HepG2 (cell line): ENCODE data around the gene PEX5. TPM values are rescaled to one million over a fixed set of nuclear protein-coding genes. Genes with fewer than 3 reads are reported as not detected.
A peak's percentile ranks its signal among the peaks of the same experiment; 100 is the strongest.
"Not testable (repeated sequence)": the region's sequence is repeated elsewhere in the genome, so short reads cannot be mapped to it uniquely, and the experiment has no call there.

Experiments
- ATAC-seq: fragments of 200-7000 bp; cut with Tn5 transposase; 3 replicates; pipeline ENCODE4 v1.9.1; 2020; ENCODE audit warnings: mild to moderate bottlenecking, moderate library complexity
- BruUV-seq: library from RNA; stranded (reverse); fragments of 400-500 nt; replicated peaks from 2 replicates; lab custom pipeline; 2021; lab: Mats Ljungman, UMichigan
- CTCF ChIA-PET: fragments of 300-600 bp; formaldehyde crosslinking; extraction: SDS; loops from one replicate; lab custom pipeline; 2021; ENCODE audit warnings: low total read pairs, inconsistent platforms, low intra/inter-chr PET ratio; lab: Yijun Ruan, JAX
- POLR2A ChIA-PET: fragments of 350-600 bp; sonication (Branson Sonifier 250); formaldehyde crosslinking; loops from one replicate; lab custom pipeline; 2020; ENCODE audit warnings: antibody characterized with exemption, inconsistent platforms; lab: Yijun Ruan, JAX
- DNase-seq: peaks from one replicate; pipeline ENCODE4 v3.0.0-alpha.2; 2015; ENCODE audit warnings: low spot score
- FAIRE-seq: peaks from 3 replicates; lab custom pipeline; 2011; peaks lifted over from hg19 to GRCh38; lab: Jason Lieb, UNC
- H2AFZ ChIP-seq: one replicate; pipeline ENCODE4 v1.6.1; 2011; ENCODE audit warnings: low read length, inconsistent platforms
- H3K27ac ChIP-seq: fragments of 300-600 bp; 3 replicates; pipeline ENCODE4 v1.8.0; 2011; ENCODE audit warnings: mixed run types, mild to moderate bottlenecking, mixed read lengths, low read length, inconsistent platforms; ENCODE audit not compliant: insufficient read depth; ENCODE audit errors: extremely low read length
- H3K27me3 ChIP-seq, 2 experiments: fragments of 200-600 bp in 1 of 2; 2 replicates in 1 of 2; 3 replicates in 1 of 2; pipeline versions ENCODE4 v1.6.0 to v1.8.0; 2011; ENCODE audit warnings: low read length in 2 of 2, mild to moderate bottlenecking in 2 of 2, moderate library complexity in 2 of 2, inconsistent platforms in 1 of 2; ENCODE audit not compliant: insufficient read depth in 2 of 2, control insufficient read depth in 1 of 2
- H3K36me3 ChIP-seq, 2 experiments: fragments of 200-600 bp in 1 of 2; replicated peaks in 1 of 2; 2 replicates in 1 of 2; 3 replicates in 1 of 2; pipeline versions ENCODE4 v1.5.1 to v1.8.0; 2011; ENCODE audit warnings: low read length in 2 of 2, inconsistent platforms in 1 of 2; ENCODE audit not compliant: insufficient read depth in 2 of 2, control insufficient read depth in 1 of 2
- H3K4me1 ChIP-seq: 2 replicates; pipeline ENCODE4 v1.5.1; 2012; ENCODE audit warnings: low read length, inconsistent platforms; ENCODE audit not compliant: insufficient read depth
- H3K4me2 ChIP-seq: 2 replicates; pipeline ENCODE4 v1.6.0; 2011; ENCODE audit warnings: low read depth, low read length, inconsistent platforms
- H3K4me3 ChIP-seq, 3 experiments: fragments of 200-600 bp in 1 of 3; sonication (generic), shearing (Covaris generic) in 1 of 3; replicated peaks in 1 of 3; 2 replicates each; pipeline ENCODE4 v1.5.1; 2011 to 2016; ENCODE audit warnings: low read length in 3 of 3, inconsistent platforms in 2 of 3, low read depth in 2 of 3, mild to moderate bottlenecking in 2 of 3, control low read depth in 1 of 3, mixed read lengths in 1 of 3; ENCODE audit not compliant: insufficient read depth in 1 of 3
- H3K79me2 ChIP-seq: one replicate; pipeline ENCODE4 v1.6.1; 2011; ENCODE audit warnings: low read length, inconsistent platforms; ENCODE audit not compliant: insufficient read depth
- H3K9ac ChIP-seq: 2 replicates; pipeline ENCODE4 v1.6.0; 2011; ENCODE audit warnings: mild to moderate bottlenecking, low read depth, low read length, inconsistent platforms; ENCODE audit not compliant: insufficient read depth
- H3K9me3 ChIP-seq: 2 replicates; pipeline ENCODE4 v1.5.1; 2012; ENCODE audit warnings: mild to moderate bottlenecking, low read length
- H4K20me1 ChIP-seq: 2 replicates; pipeline ENCODE4 v1.6.0; 2011; ENCODE audit warnings: inconsistent platforms, mild to moderate bottlenecking, low read length, moderate library complexity; ENCODE audit not compliant: insufficient read depth
- AKAP8 ChIP-seq: sonication (generic); formaldehyde crosslinking; IDR thresholded peaks from 2 replicates; pipeline ENCODE4 v1.5.1; 2020; ENCODE audit warnings: mild to moderate bottlenecking, missing genetic modification reagents
- FOXM1 ChIP-seq: sonication (generic); formaldehyde crosslinking; IDR thresholded peaks from 2 replicates; pipeline ENCODE4 v1.5.0; 2020; ENCODE audit warnings: missing genetic modification reagents
- MAFF ChIP-seq: IDR thresholded peaks from 2 replicates; pipeline ENCODE4 v1.6.1; 2011; ENCODE audit warnings: low read depth, low read length, improper control_type of control experiment
- MTA1 ChIP-seq: sonication (generic); formaldehyde crosslinking; IDR thresholded peaks from 2 replicates; pipeline ENCODE4 v1.4.0; 2020; ENCODE audit warnings: missing genetic modification reagents, mild to moderate bottlenecking, borderline replicate concordance
- NFE2L2 ChIP-seq: fragments of 150-350 bp; IDR thresholded peaks from 2 replicates; pipeline ENCODE4 v1.6.1; 2014; ENCODE audit warnings: low read length
- NFKBIZ ChIP-seq: IDR thresholded peaks from 2 replicates; pipeline ENCODE4 v1.6.1; 2018; ENCODE audit warnings: missing genetic modification reagents, missing compliant biosample characterization
- PITX1 ChIP-seq: sonication (generic); formaldehyde crosslinking; IDR thresholded peaks from 2 replicates; pipeline ENCODE4 v1.5.1; 2020; ENCODE audit warnings: mild to moderate bottlenecking, missing genetic modification reagents
- TAF15 ChIP-seq: fragments of 200-400 bp; formaldehyde crosslinking; IDR thresholded peaks from one replicate; pipeline ENCODE4 v1.6.1; 2018; ENCODE audit warnings: mild to moderate bottlenecking, low read depth, low read length; ENCODE audit not compliant: poor library complexity, severe bottlenecking
- ZFY ChIP-seq: sonication (generic); formaldehyde crosslinking; IDR thresholded peaks from 2 replicates; pipeline ENCODE4 v1.4.0; 2020; ENCODE audit warnings: missing genetic modification reagents
- ZNF292 ChIP-seq: sonication (generic); formaldehyde crosslinking; IDR thresholded peaks from 2 replicates; pipeline ENCODE4 v1.8.1; 2022; ENCODE audit warnings: mild to moderate bottlenecking, low read depth, missing genetic modification reagents, borderline replicate concordance
- ZNF704 ChIP-seq: sonication (generic); formaldehyde crosslinking; IDR thresholded peaks from 2 replicates; pipeline ENCODE4 v1.8.1; 2023; ENCODE audit warnings: mild to moderate bottlenecking, inconsistent platforms, moderate library complexity, missing genetic modification reagents, borderline replicate concordance
- WGBS: methylation state at CpG from one replicate; pipeline ENCODE4 v1.1.6; 2017; ENCODE audit warnings: low lambda C conversion rate; 5-methylcytosine and 5-hydroxymethylcytosine counted together
- in situ Hi-C: cut with HindIII; loops from 2 replicates; pipeline ENCODE4 v1.10.0; 2017; ENCODE audit warnings: low pct_unique_long_range_greater_than_20kb; ENCODE audit not compliant: extremely low pct_ligation_motif_present
- intact Hi-C: fragments of 100-400 bp; cut with micrococcal nuclease; formaldehyde crosslinking; loops from one replicate; pipeline ENCODE4 v1.10.0; 2022; ENCODE audit not compliant: unreplicated experiment
- polyA plus RNA-seq, 8 experiments: library from polyadenylated mRNA; depleted of rRNA in 3 of 8; stranded (reverse) in 7 of 8; unstranded in 1 of 8; fragments of >200 nt; fragmentation: Illumina TruSeq in 4 of 8; extraction: Trizol in 4 of 8; gene quantifications; 2 replicates each; pipeline versions ENCODE4 v1.2.1 to v1.2.3, GENCODE V29; 2011 to 2016; ENCODE audit warnings: low read depth in 4 of 8, missing spikeins in 1 of 8, mixed read lengths in 1 of 8; ENCODE audit not compliant: insufficient read depth in 1 of 8
- total RNA-seq, 5 experiments: library from RNA; depleted of rRNA; stranded (reverse); fragments of >200 nt; fragmentation: Illumina TruSeq; extraction: Trizol; gene quantifications; 2 replicates each; pipeline ENCODE4 v1.2.3, GENCODE V29; 2016; ENCODE audit warnings: low read depth in 1 of 5
- TF ChIP-seq, protein P1 (sequence below): sonication (generic); formaldehyde crosslinking; IDR thresholded peaks from 2 replicates; pipeline ENCODE4 v1.8.0; 2022; ENCODE audit warnings: missing genetic modification reagents, low read depth, mild to moderate bottlenecking, borderline replicate concordance
- TF ChIP-seq, protein P2 (sequence below): sonication (generic); formaldehyde crosslinking; IDR thresholded peaks from 2 replicates; pipeline ENCODE4 v1.8.0; 2022; ENCODE audit warnings: missing genetic modification reagents, mild to moderate bottlenecking, borderline replicate concordance
- TF ChIP-seq, protein P3 (sequence below): sonication (generic); formaldehyde crosslinking; IDR thresholded peaks from 2 replicates; pipeline ENCODE4 v1.4.0; 2020; ENCODE audit warnings: missing genetic modification reagents, borderline replicate concordance

PEX5 gene
- total and polyA plus RNA-seq, 2 of the 13 experiments (the other 11 are each of a cell fraction or from before 2014, with no cell fraction given), result 16.4 to 29.0 TPM

- TF ChIP-seq NFKBIZ (CRISPR knock-in tag), result no peak
- TF ChIP-seq, protein P1, sequence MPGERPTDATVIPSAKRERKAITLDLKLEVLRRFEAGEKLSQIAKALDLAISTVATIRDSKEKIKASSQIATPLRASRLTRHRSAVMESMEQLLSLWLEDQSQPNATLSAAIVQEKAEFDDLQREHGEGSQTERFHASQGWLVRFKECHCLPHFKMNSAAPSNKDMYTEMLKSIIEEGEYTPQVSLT (CRISPR knock-in tag), result no peak
- TF ChIP-seq FOXM1 (CRISPR knock-in tag), result no peak
- peak; percentile 34; the same call in 1 of the 2 replicates for TF ChIP-seq MAFF
- peak; percentile 80 for TF ChIP-seq NFE2L2
- TF ChIP-seq, protein P2, sequence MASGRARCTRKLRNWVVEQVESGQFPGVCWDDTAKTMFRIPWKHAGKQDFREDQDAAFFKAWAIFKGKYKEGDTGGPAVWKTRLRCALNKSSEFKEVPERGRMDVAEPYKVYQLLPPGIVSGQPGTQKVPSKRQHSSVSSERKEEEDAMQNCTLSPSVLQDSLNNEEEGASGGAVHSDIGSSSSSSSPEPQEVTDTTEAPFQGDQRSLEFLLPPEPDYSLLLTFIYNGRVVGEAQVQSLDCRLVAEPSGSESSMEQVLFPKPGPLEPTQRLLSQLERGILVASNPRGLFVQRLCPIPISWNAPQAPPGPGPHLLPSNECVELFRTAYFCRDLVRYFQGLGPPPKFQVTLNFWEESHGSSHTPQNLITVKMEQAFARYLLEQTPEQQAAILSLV, result no peak
- TF ChIP-seq TAF15, result no peak
- TF ChIP-seq AKAP8 (CRISPR knock-in tag), result no peak
- TF ChIP-seq ZFY (CRISPR knock-in tag), result no peak
These were observed 53.0 kb downstream of the PEX5 start (continued) for GRCh38 chr12:7242176-7243101.

GRCh38 chr12:7251328-7251996, 62.0 kb downstream of the PEX5 start:
- H3K9me3 ChIP-seq, intact Hi-C loops, H3K36me3 ChIP-seq, H3K27ac ChIP-seq, H2AFZ ChIP-seq, H4K20me1 ChIP-seq, H3K27me3 ChIP-seq, H3K9ac ChIP-seq, H3K79me2 ChIP-seq, H3K4me3 ChIP-seq, BruUV-seq, POLR2A ChIA-PET, FAIRE-seq, ATAC-seq, in situ Hi-C loops, CTCF ChIA-PET: not testable (repeated sequence)
- DNase-seq, result peak; percentile 5
- 37% methylated on average over 11 of the region's 22 CpGs for WGBS
- Histone ChIP-seq H3K4me1 (peaks cover 13% of the 10 kb centered on the region; the same call in 1 of the 2 replicates), H3K4me2 (peak overlapping the region; percentile 70)
- TF ChIP-seq, protein P3, sequence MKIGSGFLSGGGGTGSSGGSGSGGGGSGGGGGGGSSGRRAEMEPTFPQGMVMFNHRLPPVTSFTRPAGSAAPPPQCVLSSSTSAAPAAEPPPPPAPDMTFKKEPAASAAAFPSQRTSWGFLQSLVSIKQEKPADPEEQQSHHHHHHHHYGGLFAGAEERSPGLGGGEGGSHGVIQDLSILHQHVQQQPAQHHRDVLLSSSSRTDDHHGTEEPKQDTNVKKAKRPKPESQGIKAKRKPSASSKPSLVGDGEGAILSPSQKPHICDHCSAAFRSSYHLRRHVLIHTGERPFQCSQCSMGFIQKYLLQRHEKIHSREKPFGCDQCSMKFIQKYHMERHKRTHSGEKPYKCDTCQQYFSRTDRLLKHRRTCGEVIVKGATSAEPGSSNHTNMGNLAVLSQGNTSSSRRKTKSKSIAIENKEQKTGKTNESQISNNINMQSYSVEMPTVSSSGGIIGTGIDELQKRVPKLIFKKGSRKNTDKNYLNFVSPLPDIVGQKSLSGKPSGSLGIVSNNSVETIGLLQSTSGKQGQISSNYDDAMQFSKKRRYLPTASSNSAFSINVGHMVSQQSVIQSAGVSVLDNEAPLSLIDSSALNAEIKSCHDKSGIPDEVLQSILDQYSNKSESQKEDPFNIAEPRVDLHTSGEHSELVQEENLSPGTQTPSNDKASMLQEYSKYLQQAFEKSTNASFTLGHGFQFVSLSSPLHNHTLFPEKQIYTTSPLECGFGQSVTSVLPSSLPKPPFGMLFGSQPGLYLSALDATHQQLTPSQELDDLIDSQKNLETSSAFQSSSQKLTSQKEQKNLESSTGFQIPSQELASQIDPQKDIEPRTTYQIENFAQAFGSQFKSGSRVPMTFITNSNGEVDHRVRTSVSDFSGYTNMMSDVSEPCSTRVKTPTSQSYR (CRISPR knock-in tag), result peak; percentile 80; the same call in 1 of the 2 replicates
- peak; percentile 28; the same call in 1 of the 2 replicates for TF ChIP-seq PITX1 (CRISPR knock-in tag)
- TF ChIP-seq ZNF292 (CRISPR knock-in tag), result peak; percentile 45; the same call in 1 of the 2 replicates
- 0 out of 2 replicates have a peak, but pooled peaks have one; percentile 33 for TF ChIP-seq ZNF704
- TF ChIP-seq MTA1 (CRISPR knock-in tag), result peak; percentile 52; the same call in 1 of the 2 replicates
